ENCODE data around the gene WWOX. TPM values are rescaled to one million over a fixed set of nuclear protein-coding genes. Genes with fewer than 3 reads are reported as not detected.

WWOX gene
- total and polyA plus RNA-seq, 2 of the 8 experiments (the other 6 are each of a cell fraction or from before 2014, with no cell fraction given) = 5.4 to 16.7 TPM

DNA sequence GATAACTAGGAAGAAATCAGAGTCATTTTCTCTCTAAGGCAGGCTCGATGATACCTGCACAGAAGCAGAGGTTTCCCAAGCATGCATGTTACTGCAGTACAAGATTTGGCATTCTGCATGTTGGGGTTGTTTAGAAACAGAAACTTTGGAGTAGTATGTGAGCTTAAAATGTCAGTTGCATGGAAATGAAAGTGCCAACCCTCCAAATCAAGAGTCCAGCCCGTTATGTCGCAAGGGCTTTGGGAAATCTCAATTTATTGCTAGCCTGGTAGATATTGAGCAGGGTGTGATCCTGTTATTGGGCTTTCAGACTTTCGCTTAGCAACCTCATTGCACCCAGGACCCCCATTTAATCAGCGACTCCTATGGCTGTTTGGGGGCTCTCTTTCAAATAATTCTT, 1010.3 kb downstream of the WWOX start (continued):
- TF ChIP-seq, protein P1, sequence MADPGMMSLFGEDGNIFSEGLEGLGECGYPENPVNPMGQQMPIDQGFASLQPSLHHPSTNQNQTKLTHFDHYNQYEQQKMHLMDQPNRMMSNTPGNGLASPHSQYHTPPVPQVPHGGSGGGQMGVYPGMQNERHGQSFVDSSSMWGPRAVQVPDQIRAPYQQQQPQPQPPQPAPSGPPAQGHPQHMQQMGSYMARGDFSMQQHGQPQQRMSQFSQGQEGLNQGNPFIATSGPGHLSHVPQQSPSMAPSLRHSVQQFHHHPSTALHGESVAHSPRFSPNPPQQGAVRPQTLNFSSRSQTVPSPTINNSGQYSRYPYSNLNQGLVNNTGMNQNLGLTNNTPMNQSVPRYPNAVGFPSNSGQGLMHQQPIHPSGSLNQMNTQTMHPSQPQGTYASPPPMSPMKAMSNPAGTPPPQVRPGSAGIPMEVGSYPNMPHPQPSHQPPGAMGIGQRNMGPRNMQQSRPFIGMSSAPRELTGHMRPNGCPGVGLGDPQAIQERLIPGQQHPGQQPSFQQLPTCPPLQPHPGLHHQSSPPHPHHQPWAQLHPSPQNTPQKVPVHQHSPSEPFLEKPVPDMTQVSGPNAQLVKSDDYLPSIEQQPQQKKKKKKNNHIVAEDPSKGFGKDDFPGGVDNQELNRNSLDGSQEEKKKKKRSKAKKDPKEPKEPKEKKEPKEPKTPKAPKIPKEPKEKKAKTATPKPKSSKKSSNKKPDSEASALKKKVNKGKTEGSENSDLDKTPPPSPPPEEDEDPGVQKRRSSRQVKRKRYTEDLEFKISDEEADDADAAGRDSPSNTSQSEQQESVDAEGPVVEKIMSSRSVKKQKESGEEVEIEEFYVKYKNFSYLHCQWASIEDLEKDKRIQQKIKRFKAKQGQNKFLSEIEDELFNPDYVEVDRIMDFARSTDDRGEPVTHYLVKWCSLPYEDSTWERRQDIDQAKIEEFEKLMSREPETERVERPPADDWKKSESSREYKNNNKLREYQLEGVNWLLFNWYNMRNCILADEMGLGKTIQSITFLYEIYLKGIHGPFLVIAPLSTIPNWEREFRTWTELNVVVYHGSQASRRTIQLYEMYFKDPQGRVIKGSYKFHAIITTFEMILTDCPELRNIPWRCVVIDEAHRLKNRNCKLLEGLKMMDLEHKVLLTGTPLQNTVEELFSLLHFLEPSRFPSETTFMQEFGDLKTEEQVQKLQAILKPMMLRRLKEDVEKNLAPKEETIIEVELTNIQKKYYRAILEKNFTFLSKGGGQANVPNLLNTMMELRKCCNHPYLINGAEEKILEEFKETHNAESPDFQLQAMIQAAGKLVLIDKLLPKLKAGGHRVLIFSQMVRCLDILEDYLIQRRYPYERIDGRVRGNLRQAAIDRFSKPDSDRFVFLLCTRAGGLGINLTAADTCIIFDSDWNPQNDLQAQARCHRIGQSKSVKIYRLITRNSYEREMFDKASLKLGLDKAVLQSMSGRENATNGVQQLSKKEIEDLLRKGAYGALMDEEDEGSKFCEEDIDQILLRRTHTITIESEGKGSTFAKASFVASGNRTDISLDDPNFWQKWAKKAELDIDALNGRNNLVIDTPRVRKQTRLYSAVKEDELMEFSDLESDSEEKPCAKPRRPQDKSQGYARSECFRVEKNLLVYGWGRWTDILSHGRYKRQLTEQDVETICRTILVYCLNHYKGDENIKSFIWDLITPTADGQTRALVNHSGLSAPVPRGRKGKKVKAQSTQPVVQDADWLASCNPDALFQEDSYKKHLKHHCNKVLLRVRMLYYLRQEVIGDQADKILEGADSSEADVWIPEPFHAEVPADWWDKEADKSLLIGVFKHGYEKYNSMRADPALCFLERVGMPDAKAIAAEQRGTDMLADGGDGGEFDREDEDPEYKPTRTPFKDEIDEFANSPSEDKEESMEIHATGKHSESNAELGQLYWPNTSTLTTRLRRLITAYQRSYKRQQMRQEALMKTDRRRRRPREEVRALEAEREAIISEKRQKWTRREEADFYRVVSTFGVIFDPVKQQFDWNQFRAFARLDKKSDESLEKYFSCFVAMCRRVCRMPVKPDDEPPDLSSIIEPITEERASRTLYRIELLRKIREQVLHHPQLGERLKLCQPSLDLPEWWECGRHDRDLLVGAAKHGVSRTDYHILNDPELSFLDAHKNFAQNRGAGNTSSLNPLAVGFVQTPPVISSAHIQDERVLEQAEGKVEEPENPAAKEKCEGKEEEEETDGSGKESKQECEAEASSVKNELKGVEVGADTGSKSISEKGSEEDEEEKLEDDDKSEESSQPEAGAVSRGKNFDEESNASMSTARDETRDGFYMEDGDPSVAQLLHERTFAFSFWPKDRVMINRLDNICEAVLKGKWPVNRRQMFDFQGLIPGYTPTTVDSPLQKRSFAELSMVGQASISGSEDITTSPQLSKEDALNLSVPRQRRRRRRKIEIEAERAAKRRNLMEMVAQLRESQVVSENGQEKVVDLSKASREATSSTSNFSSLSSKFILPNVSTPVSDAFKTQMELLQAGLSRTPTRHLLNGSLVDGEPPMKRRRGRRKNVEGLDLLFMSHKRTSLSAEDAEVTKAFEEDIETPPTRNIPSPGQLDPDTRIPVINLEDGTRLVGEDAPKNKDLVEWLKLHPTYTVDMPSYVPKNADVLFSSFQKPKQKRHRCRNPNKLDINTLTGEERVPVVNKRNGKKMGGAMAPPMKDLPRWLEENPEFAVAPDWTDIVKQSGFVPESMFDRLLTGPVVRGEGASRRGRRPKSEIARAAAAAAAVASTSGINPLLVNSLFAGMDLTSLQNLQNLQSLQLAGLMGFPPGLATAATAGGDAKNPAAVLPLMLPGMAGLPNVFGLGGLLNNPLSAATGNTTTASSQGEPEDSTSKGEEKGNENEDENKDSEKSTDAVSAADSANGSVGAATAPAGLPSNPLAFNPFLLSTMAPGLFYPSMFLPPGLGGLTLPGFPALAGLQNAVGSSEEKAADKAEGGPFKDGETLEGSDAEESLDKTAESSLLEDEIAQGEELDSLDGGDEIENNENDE (IDR thresholded peaks at IDR 0.05; ENCODE audit: insufficient replicate concordance, low read length) = no peak
- TF ChIP-seq KDM1A (IDR thresholded peaks at IDR 0.05; ENCODE audit: borderline replicate concordance, low read length) (no peak), POU5F1 (IDR thresholded peaks at IDR 0.05; ENCODE audit: low read depth, low read length) (no peak), SRF (IDR thresholded peaks at IDR 0.05; ENCODE audit: low read depth, low read length) (no peak), POLR2A (IDR thresholded peaks at IDR 0.05; ENCODE audit: control extremely low read depth in 1 of 2, low read depth in 2 of 2, low read length in 2 of 2) (no peak)

Measured in H1 (cell line).